ENCODE measurements around the gene MYCBP2.
"Not testable (repeated sequence)": the region's sequence is repeated elsewhere in the genome, so short reads cannot be mapped to it uniquely, and the experiment has no call there.

MYCBP2 gene

GRCh38 chr13:77291774-77292173, 35.1 kb downstream of the MYCBP2 start:
- no peak for DNase-seq (ENCODE audit: low spot score)

DNA sequence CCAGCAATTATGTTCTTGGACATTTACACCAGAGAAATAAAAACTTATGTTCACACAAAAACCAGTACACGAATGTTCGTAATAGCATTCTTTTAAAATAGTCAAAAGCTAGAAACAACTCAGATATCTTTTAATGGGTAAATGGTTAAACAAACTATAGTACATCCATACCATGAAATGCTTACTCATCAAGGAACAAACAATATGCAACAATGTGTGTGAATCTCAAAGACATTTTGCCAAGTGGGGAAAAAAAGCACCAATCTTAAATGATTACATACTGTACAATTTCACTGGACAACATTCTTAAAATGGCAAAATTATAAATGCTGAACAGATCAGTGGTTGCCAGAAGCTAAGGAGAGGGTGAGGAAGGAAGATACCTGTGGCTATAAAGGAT, 36.6 kb downstream of the MYCBP2 start:
- DNase-seq (ENCODE audit: low spot score): no peak

DNA sequence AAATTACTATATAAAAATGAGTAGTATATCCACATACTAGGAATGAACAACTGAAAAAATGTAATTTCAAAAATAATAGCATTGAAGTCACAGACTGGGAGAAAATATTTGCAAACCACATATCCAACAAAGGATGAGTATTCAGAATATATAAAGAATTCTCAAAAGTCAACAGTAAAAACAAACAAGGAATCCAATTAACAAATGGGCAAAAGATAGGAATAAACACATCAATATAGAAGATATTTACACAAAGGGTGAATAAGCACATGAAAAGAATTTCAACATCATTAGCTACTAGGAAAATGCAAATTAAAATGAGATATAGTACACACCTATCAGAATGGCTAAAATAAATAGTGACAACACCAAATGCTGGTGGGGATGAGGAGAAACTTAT, 37.0 kb downstream of the MYCBP2 start:
- DNase-seq (ENCODE audit: low spot score): no peak

GRCh38 chr13:77285632-77286031, 41.3 kb downstream of the MYCBP2 start:
- not testable (repeated sequence) for DNase-seq (ENCODE audit: low spot score)

GRCh38 chr13:77285098-77285497, 41.8 kb downstream of the MYCBP2 start:
- no peak for DNase-seq (ENCODE audit: low spot score)

- no peak for DNase-seq (ENCODE audit: low spot score)
Measured at GRCh38 chr13:77274126-77274525, 52.8 kb downstream of the MYCBP2 start.

DNA sequence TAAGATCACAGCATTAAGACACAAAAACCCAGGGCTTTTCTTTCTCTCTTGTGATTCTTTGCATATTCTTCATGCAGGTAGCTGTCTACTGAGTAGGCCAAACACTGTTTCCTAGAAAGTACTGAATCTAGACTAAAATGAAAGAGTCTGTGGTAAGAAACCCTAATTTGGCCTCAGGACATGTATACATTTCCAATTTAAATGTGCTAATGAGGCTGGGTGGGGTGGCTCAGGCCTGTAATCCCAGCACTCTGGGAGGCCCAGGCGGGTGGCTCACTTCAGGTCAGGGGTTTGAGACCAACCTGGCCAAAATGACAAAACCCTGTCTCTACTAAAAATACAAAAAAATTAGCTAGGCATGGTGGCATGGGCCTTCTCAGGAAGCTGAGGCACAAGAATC, 57.8 kb downstream of the MYCBP2 start:
- DNase-seq (ENCODE audit: low spot score): no peak

- DNase-seq (ENCODE audit: low spot score): no peak
Measured at GRCh38 chr13:77267362-77267761, 59.5 kb downstream of the MYCBP2 start.

GRCh38 chr13:77265336-77265735, 61.6 kb downstream of the MYCBP2 start:
- DNase-seq (ENCODE audit: low spot score): no peak

DNA sequence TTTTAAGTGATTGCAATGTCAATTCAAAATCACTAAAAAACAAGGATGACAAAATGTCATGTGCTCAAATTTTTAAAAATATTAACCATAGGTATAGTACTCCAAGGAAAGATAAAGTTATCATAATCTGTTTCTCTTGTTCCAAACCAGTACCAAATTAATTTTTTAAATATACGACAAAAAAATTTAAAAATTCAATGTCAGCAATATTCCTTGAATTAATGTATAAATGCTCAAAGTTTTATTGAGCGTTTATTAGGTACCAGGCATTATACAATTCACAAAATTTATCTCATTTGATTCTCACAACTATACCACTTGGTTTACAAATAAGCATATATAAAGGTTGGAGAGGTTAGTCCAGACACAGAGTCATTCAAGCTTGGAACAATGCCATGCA, 64.7 kb downstream of the MYCBP2 start:
- no peak for DNase-seq (ENCODE audit: low spot score)

GRCh38 chr13:77250975-77251374, 75.9 kb downstream of the MYCBP2 start:
- no peak for DNase-seq (ENCODE audit: low spot score)

GRCh38 chr13:77245224-77245623, 81.7 kb downstream of the MYCBP2 start:
- not testable (repeated sequence) for DNase-seq (ENCODE audit: low spot score)

GRCh38 chr13:77239312-77239711, 87.6 kb downstream of the MYCBP2 start:
- no peak for DNase-seq (ENCODE audit: low spot score)

GRCh38 chr13:77235456-77236022, 91.4 kb downstream of the MYCBP2 start:
- no peak for DNase-seq (ENCODE audit: low spot score)

- no peak for DNase-seq (ENCODE audit: low spot score)
Measured at GRCh38 chr13:77233159-77233558, 93.7 kb downstream of the MYCBP2 start.

DNA sequence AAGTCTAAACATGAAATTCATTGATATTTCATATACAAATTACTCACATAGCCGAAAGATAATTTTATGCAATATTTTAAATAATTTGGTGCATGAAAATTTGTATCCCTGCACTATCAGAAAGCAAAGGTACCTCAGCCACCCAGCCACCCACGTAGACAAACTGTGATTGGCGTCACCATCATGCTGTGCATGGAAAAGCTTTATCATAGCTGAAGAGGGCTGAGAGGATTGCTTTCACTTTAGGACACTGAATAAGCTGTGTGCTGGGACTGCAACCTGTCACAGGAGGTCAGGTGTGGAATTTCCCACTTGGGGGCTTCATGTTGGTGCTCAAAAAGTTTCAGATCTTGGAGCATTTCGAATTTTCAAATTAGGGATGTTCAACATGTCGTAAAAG, 96.3 kb downstream of the MYCBP2 start:
- DNase-seq (ENCODE audit: low spot score): no peak

DNA sequence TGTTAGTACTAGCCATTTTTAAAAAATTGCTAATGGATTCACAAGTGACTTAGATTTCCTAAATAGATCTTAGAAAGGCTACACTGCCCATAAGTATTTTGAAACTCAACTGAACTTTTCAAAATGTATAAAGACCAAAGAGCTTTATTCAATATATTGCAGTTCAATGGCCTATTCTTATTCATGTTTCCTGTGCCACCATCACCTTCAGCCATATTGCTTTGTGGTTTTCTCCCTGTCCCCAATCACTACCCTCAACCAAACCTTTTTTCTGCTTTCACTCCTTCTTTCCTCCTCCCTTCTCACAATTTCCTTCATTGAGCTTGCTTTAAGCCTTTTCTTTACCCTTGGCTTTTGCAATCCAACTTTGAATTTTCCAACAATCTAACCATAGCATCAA, 100.9 kb downstream of the MYCBP2 start:
- DNase-seq (ENCODE audit: low spot score): no peak

- DNase-seq (ENCODE audit: low spot score): no peak
Measured at GRCh38 chr13:77222909-77223308, 104.0 kb downstream of the MYCBP2 start.

DNA sequence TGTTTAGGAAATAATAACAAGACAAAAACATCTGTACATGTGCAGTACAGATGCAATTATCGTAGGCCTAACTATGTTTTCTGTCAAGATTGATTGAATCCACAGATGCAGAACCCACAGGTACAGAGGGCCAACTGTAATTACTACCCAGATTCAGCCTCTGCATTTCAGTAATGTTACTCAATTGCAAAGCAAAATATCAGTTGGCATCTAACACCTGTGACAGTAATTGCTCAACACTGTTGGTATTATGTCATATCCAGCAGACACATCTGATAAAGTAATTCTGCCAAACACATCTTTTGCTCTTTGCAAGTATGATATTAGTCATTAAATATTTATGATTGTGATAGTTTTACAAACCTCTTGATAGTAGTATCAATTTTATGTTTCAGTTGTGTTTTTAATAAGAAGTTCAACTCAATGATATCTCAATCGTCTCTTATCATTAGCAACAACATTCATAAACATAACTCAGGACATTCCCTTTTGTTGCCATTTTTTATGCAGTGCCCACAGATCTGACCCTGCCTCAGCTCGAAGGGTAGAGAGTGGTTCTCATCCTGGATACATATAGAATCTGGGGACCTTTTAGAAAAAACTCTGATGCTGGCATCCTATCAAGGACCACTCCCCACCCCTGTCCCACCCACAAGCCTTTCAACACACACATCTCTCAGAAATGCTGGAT, 104.7 kb downstream of the MYCBP2 start:
- no peak for DNase-seq (ENCODE audit: low spot score)

GRCh38 chr13:77219401-77219800, 107.5 kb downstream of the MYCBP2 start:
- DNase-seq (ENCODE audit: low spot score): no peak

- no peak for DNase-seq (ENCODE audit: low spot score)
Measured at GRCh38 chr13:77218274-77218673, 108.6 kb downstream of the MYCBP2 start.

DNA sequence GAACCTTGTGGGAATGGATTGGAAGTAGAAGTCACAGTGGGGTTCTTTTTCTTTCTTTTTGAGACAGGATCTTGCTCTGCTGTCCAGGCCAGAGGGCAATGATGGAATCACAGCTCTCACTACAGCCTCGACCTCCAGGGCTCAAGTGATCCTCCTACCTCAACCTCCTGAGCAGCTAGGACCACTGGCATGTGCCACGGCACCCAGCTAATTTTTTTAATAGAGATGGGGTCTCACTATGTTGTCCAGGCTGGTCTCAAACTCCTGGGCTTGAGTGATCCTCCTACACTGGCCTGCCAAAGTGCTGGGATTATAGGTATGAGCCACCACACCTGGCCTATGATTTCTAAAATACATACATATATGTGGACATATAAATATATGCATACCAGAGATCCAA, 111.4 kb downstream of the MYCBP2 start:
- no peak for DNase-seq (ENCODE audit: low spot score)

GRCh38 chr13:77213644-77214043, 113.2 kb downstream of the MYCBP2 start:
- DNase-seq (ENCODE audit: low spot score): no peak

GRCh38 chr13:77207943-77208342, 119.0 kb downstream of the MYCBP2 start:
- no peak for DNase-seq (ENCODE audit: low spot score)

Data from iPS-NIHi11 (cell line).